H1 (cell line): ENCODE measurements around the gene EFCAB6. TPM values are rescaled to one million over a fixed set of nuclear protein-coding genes. Genes with fewer than 3 reads are reported as not detected.

Source experiments
- CTCF ChIA-PET: fragments of 300-600 bp; sonication (Branson Sonifier 250); formaldehyde crosslinking; loops from one replicate; lab custom pipeline; 2021; ENCODE audit not compliant: partially characterized antibody; lab: Charles Lee
- POLR2A ChIA-PET: fragments of 300-600 bp; sonication (Branson Sonifier 250); formaldehyde crosslinking; loops from one replicate; lab custom pipeline; 2021; ENCODE audit warnings: inconsistent platforms; ENCODE audit not compliant: partially characterized antibody; lab: Charles Lee
- DNase-seq, 2 experiments: peaks; one replicate each; pipeline versions ENCODE4 v3.0.0 to v3.0.0-alpha.2; 2010 to 2022; ENCODE audit warnings: low spot score in 2 of 2, low read depth in 1 of 2, mixed read lengths in 1 of 2
- FAIRE-seq: peaks from 2 replicates; lab custom pipeline; 2011; peaks lifted over from hg19 to GRCh38; lab: Jason Lieb, UNC
- H2AFZ ChIP-seq: 2 replicates; pipeline ENCODE4 v1.8.1; 2012; ENCODE audit warnings: low read length, inconsistent platforms
- H2AK5ac ChIP-seq: 2 replicates; pipeline ENCODE4 v1.6.1; 2013; ENCODE audit warnings: low read depth, low read length
- H2BK120ac ChIP-seq: replicated peaks from 2 replicates; pipeline ENCODE3; 2013; ENCODE audit warnings: low read depth, low read length, inconsistent platforms
- H2BK12ac ChIP-seq: 2 replicates; pipeline ENCODE4 v1.6.1; 2013; ENCODE audit warnings: low read depth, low read length
- H2BK15ac ChIP-seq: 2 replicates; pipeline ENCODE4 v1.6.1; 2013; ENCODE audit warnings: low read length
- H2BK20ac ChIP-seq: 2 replicates; pipeline ENCODE4 v1.6.1; 2013; ENCODE audit warnings: low read length
- H2BK5ac ChIP-seq: 2 replicates; pipeline ENCODE4 v1.6.1; 2013; ENCODE audit warnings: low read depth, low read length
- H3K14ac ChIP-seq: 2 replicates; pipeline ENCODE4 v1.6.1; 2013; ENCODE audit warnings: inconsistent platforms; ENCODE audit not compliant: insufficient read length
- H3K18ac ChIP-seq: 2 replicates; pipeline ENCODE4 v1.6.1; 2013; ENCODE audit warnings: low read length; ENCODE audit errors: extremely low read depth
- H3K23ac ChIP-seq: 2 replicates; pipeline ENCODE4 v1.6.1; 2013; ENCODE audit warnings: inconsistent platforms; ENCODE audit not compliant: insufficient read length
- H3K23me2 ChIP-seq: 2 replicates; pipeline ENCODE4 v1.6.1; 2013; ENCODE audit warnings: low read depth, low read length
- H3K27ac ChIP-seq: 2 replicates; pipeline ENCODE4 v1.6.1; 2011; ENCODE audit warnings: low read depth, low read length, inconsistent platforms
- H3K27me3 ChIP-seq, 4 experiments: replicated peaks in 1 of 4; 1 replicate in 1 of 4; 2 replicates in 3 of 4; pipeline versions ENCODE4 v1.6.1 to v1.8.1; 2011 to 2013; ENCODE audit warnings: low read length in 3 of 4, mild to moderate bottlenecking in 3 of 4, inconsistent platforms in 2 of 4, mixed read lengths in 2 of 4, moderate library complexity in 1 of 4; ENCODE audit not compliant: control insufficient read depth in 3 of 4, insufficient read depth in 3 of 4; ENCODE audit errors: extremely low read depth in 1 of 4
- H3K36me3 ChIP-seq, 4 experiments: 2 replicates each; pipeline versions ENCODE4 v1.6.1 to v1.8.1; 2011 to 2013; ENCODE audit warnings: mild to moderate bottlenecking in 4 of 4, low read length in 3 of 4, moderate library complexity in 2 of 4, control low read depth in 1 of 4, inconsistent platforms in 1 of 4; ENCODE audit not compliant: insufficient read depth in 4 of 4, control insufficient read depth in 2 of 4
- H3K4ac ChIP-seq: replicated peaks from 2 replicates; pipeline ENCODE3; 2013; ENCODE audit warnings: low read length, low read depth, mixed read lengths, inconsistent platforms; ENCODE audit not compliant: insufficient read length
- H3K4me1 ChIP-seq, 4 experiments: replicated peaks in 1 of 4; 1 replicate in 1 of 4; 2 replicates in 3 of 4; pipeline versions ENCODE4 v1.6.1 to v1.8.1; 2011 to 2013; ENCODE audit warnings: low read length in 3 of 4, inconsistent platforms in 2 of 4, mixed read lengths in 1 of 4; ENCODE audit not compliant: insufficient read depth in 4 of 4, control insufficient read depth in 3 of 4
- H3K4me2 ChIP-seq, 2 experiments: 2 replicates each; pipeline versions ENCODE4 v1.6.1 to v1.8.1; 2011 to 2013; ENCODE audit warnings: low read depth in 2 of 2, low read length in 2 of 2, control low read depth in 1 of 2, inconsistent platforms in 1 of 2, mild to moderate bottlenecking in 1 of 2; ENCODE audit not compliant: insufficient read depth in 1 of 2
- H3K4me3 ChIP-seq, 4 experiments: fragments of 200-600, 300-600 bp in 1 of 4; sonication (generic), shearing (Covaris generic), sonication (Bioruptor Twin) in 1 of 4; 2 replicates each; pipeline versions ENCODE4 v1.5.1 to v1.8.1; 2011 to 2016; ENCODE audit warnings: low read length in 4 of 4, low read depth in 3 of 4, control low read depth in 2 of 4, inconsistent platforms in 2 of 4, mild to moderate bottlenecking in 2 of 4, mixed read lengths in 1 of 4, moderate library complexity in 1 of 4; ENCODE audit not compliant: insufficient read depth in 2 of 4; ENCODE audit errors: extremely low read depth in 1 of 4
- H3K56ac ChIP-seq: replicated peaks from 2 replicates; pipeline ENCODE3; 2013; ENCODE audit warnings: low read depth, mild to moderate bottlenecking, mixed read lengths, low read length, inconsistent platforms; ENCODE audit not compliant: insufficient read length
- H3K79me1 ChIP-seq: 2 replicates; pipeline ENCODE4 v1.6.1; 2013; ENCODE audit warnings: low read depth, low read length, control low read depth
- H3K79me2 ChIP-seq, 2 experiments: 2 replicates each; pipeline versions ENCODE4 v1.6.1 to v1.8.1; 2012 to 2013; ENCODE audit warnings: low read length in 2 of 2, mild to moderate bottlenecking in 2 of 2, inconsistent platforms in 1 of 2; ENCODE audit not compliant: insufficient read depth in 2 of 2, control insufficient read depth in 1 of 2
- H3K9ac ChIP-seq, 4 experiments: replicated peaks in 1 of 4; 1 replicate in 1 of 4; 2 replicates in 3 of 4; pipeline versions ENCODE4 v1.6.1 to v1.8.1; 2011 to 2013; ENCODE audit warnings: low read depth in 3 of 4, low read length in 3 of 4, control low read depth in 2 of 4, mild to moderate bottlenecking in 2 of 4, moderate library complexity in 2 of 4, inconsistent platforms in 1 of 4; ENCODE audit errors: extremely low read depth in 1 of 4
- H3K9me3 ChIP-seq, 2 experiments: 2 replicates each; pipeline versions ENCODE4 v1.6.1 to v1.8.1; 2012 to 2013; ENCODE audit warnings: mild to moderate bottlenecking in 2 of 2, moderate library complexity in 2 of 2, control low read depth in 1 of 2, inconsistent platforms in 1 of 2, low read depth in 1 of 2, low read length in 1 of 2, mixed read lengths in 1 of 2; ENCODE audit not compliant: insufficient read depth in 2 of 2
- H4K20me1 ChIP-seq, 2 experiments: replicated peaks in 1 of 2; 2 replicates each; pipeline versions ENCODE3 to v1.8.1; 2011 to 2013; ENCODE audit warnings: inconsistent platforms in 2 of 2, low read length in 2 of 2, mild to moderate bottlenecking in 1 of 2; ENCODE audit not compliant: insufficient read depth in 2 of 2, control insufficient read depth in 1 of 2
- H4K5ac ChIP-seq: 2 replicates; pipeline ENCODE4 v1.6.1; 2013; ENCODE audit warnings: low read length, low read depth, mixed read lengths, inconsistent platforms; ENCODE audit not compliant: insufficient read length
- H4K8ac ChIP-seq: 2 replicates; pipeline ENCODE4 v1.8.0; 2013; ENCODE audit warnings: mild to moderate bottlenecking, moderate library complexity, low read length, inconsistent platforms; ENCODE audit not compliant: insufficient read depth; ENCODE audit errors: extremely low read depth
- H4K91ac ChIP-seq: replicated peaks from 2 replicates; pipeline ENCODE3; 2013; ENCODE audit warnings: low read length, mixed read lengths, inconsistent platforms; ENCODE audit not compliant: insufficient read length
- EGR1 ChIP-seq: IDR thresholded peaks from 2 replicates; pipeline ENCODE4 v1.6.1; 2011; ENCODE audit warnings: low read depth, low read length, borderline replicate concordance
- NANOG ChIP-seq: IDR thresholded peaks from 2 replicates; pipeline ENCODE4 v1.6.1; 2011; ENCODE audit warnings: low read length, low read depth, mild to moderate bottlenecking, inconsistent platforms; ENCODE audit not compliant: insufficient read depth, poor library complexity, severe bottlenecking
- NRF1 ChIP-seq: IDR thresholded peaks from 2 replicates; pipeline ENCODE4 v1.6.1; 2011; ENCODE audit warnings: mild to moderate bottlenecking, low read depth, low read length, improper control_type of control experiment
- SIRT6 ChIP-seq: IDR thresholded peaks from one replicate; pipeline ENCODE4 v1.7.1; 2012; ENCODE audit warnings: low read length, inconsistent platforms
- SP4 ChIP-seq: IDR thresholded peaks from 2 replicates; pipeline ENCODE4 v1.6.1; 2012; ENCODE audit warnings: low read length, inconsistent platforms
- WGBS, 2 experiments: shearing (Covaris generic) in 1 of 2; methylation state at CpG; one replicate each; pipeline versions ENCODE4 v1.1.6 to v1.1.7; 2013 to 2015; ENCODE audit warnings: low lambda C conversion rate in 2 of 2, mixed read lengths in 2 of 2, inconsistent platforms in 1 of 2, low coverage in 1 of 2, missing lambda C conversion rate in 1 of 2; ENCODE audit not compliant: insufficient replicate concordance in 2 of 2, insufficient coverage in 1 of 2, insufficient read length in 1 of 2; ENCODE audit errors: extremely low coverage in 1 of 2, missing lambda C conversion rate in 1 of 2; 5-methylcytosine and 5-hydroxymethylcytosine counted together
- polyA plus RNA-seq, 7 experiments: library from polyadenylated mRNA; depleted of rRNA in 3 of 7; stranded (reverse) in 5 of 7; unstranded in 2 of 7; fragments of >200 nt in 5 of 7; fragments of 200-250 nt in 2 of 7; gene quantifications; 1 replicate in 5 of 7; 2 replicates in 1 of 7; 4 replicates in 1 of 7; pipeline versions ENCODE4 v1.2.1 to v1.2.3, GENCODE V29; 2011 to 2013; ENCODE audit warnings: missing spikeins in 2 of 7, mixed read lengths in 2 of 7
- total RNA-seq: library from RNA; stranded (reverse); fragmentation: NEBNext Ultra II Directional; extraction: Animal tissue kit (Norgen Biotek cat#: 25700); gene quantifications from 2 replicates; pipeline ENCODE4 v1.2.1, GENCODE V29; 2021

The EFCAB6 gene
- total and polyA plus RNA-seq, 2 of the 8 experiments (the other 6 are each of a cell fraction or from before 2014, with no cell fraction given): 0.32 to 1.7 TPM

- H3K23me2 ChIP-seq: no peaks in the 10 kb centered on the region
- H3K56ac ChIP-seq: no peak overlapping the region
- TF ChIP-seq SP4: no peak
- TF ChIP-seq NANOG: no peak
- TF ChIP-seq NRF1: no peak
- no peak for TF ChIP-seq EGR1
- no peak for TF ChIP-seq SIRT6
- ChIA-PET CTCF (interaction anchor here (1.3 kb wide), 1 partner anchor 53 kb away, joined by 3 read pairs; no protein-coding TSS in a partner anchor), POLR2A (interaction anchor here (1.2 to 1.3 kb wide), 3 partner anchors 13 to 20 kb away, joined by 3 read pairs; no protein-coding TSS in a partner anchor)
- no peak overlapping the region for H4K91ac ChIP-seq
- H3K18ac ChIP-seq: no peak overlapping the region
- no peak overlapping the region for H3K4me3 ChIP-seq
- no peaks in the 10 kb centered on the region for H3K27me3 ChIP-seq
- no peak overlapping the region for H3K14ac ChIP-seq
- H3K23ac ChIP-seq: no peak overlapping the region
- no peak overlapping the region for H2BK120ac ChIP-seq
- no peak overlapping the region for H3K4ac ChIP-seq
- no peak overlapping the region for H3K4me2 ChIP-seq
- no peak overlapping the region for H2AFZ ChIP-seq
- no peak overlapping the region for H2BK15ac ChIP-seq
- no peak for FAIRE-seq
- H3K27ac ChIP-seq: no peak overlapping the region
- peaks cover 4 to 10% of the 10 kb centered on the region in 2 experiments for H4K20me1 ChIP-seq
- no peak overlapping the region for H3K9ac ChIP-seq
- DNase-seq: no peak
- H2BK5ac ChIP-seq: no peak overlapping the region
- H4K5ac ChIP-seq: no peak overlapping the region
- no peak overlapping the region for H2BK12ac ChIP-seq
- no peak overlapping the region for H2BK20ac ChIP-seq
- H3K36me3 ChIP-seq: no peaks in the 10 kb centered on the region; a peak in 3 of 8 replicates
- peaks cover 0 to 3% (median 0%) of the 10 kb centered on the region in 4 experiments; a peak in 4 of 7 replicates for H3K4me1 ChIP-seq
- H4K8ac ChIP-seq: no peak overlapping the region
- 92% methylated on average over 30 of the region's 33 CpGs; no CpG with 5 or more reads in 1 of the 2 experiments for WGBS, 2 experiments
- peaks cover 8% of the 10 kb centered on the region; the same call in 1 of the 2 replicates for H3K79me1 ChIP-seq
- no peaks in the 10 kb centered on the region for H3K9me3 ChIP-seq
- H3K79me2 ChIP-seq: no peaks in the 10 kb centered on the region
- no peak overlapping the region for H2AK5ac ChIP-seq
Measured at GRCh38 chr22:43831561-43832392, 19.7 kb upstream of the EFCAB6 start.
